Adrenal gland (tissue), 5 donors: ENCODE measurements around the gene NFKB2.

ENCODE experiments used
- CTCF ChIP-seq, 6 experiments: fragments of 450-650 bp in 4 of 6; fragments of 200-600 bp in 2 of 6; sonication (generic) in 1 of 6; IDR thresholded peaks; 1 replicate in 5 of 6; 2 replicates in 1 of 6; pipeline versions ENCODE4 v1.5.1 to v1.8.0; 2016 to 2021; ENCODE audit warnings: antibody characterized with exemption in 6 of 6, mild to moderate bottlenecking in 2 of 6, moderate library complexity in 1 of 6
- POLR2A ChIP-seq, 2 donors: fragments of 450-650 bp; IDR thresholded peaks; one replicate each; pipeline ENCODE4 v1.6.1; 2017; ENCODE audit warnings: antibody characterized with exemption in 2 of 2, mild to moderate bottlenecking in 2 of 2, moderate library complexity in 1 of 2
- donor health status: DM: no; HTN: no; CAD: no.

- no peak for TF ChIP-seq CTCF (IDR thresholded peaks at IDR 0.05)
- no peak for TF ChIP-seq POLR2A (IDR thresholded peaks at IDR 0.05)
These were observed 41.1 kb upstream of the NFKB2 start for GRCh38 chr10:102354451-102354850.
